D721Med (cell line): ENCODE results near the gene HNRNPL.

Experiments used
- DNase-seq: peaks from one replicate; pipeline ENCODE4 v3.0.0; 2011; ENCODE audit warnings: low spot score; ENCODE audit not compliant: insufficient read length
- FAIRE-seq: peaks from 2 replicates; lab custom pipeline; 2011; peaks lifted over from hg19 to GRCh38; lab: Jason Lieb, UNC
- CTCF ChIP-seq: IDR thresholded peaks from 2 replicates; pipeline ENCODE4 v1.5.1; 2012; ENCODE audit warnings: mild to moderate bottlenecking, control low read depth; ENCODE audit not compliant: insufficient read depth; ENCODE audit errors: missing control alignments

HNRNPL gene

GRCh38 chr19:38843175-38843758 is 6.5 kb downstream of the HNRNPL start:
- DNase-seq = no peak
- no peak for TF ChIP-seq CTCF
- no peak for FAIRE-seq

GRCh38 chr19:38842439-38843174 is 7.2 kb downstream of the HNRNPL start:
- TF ChIP-seq CTCF = no peak
- DNase-seq = no peak
- FAIRE-seq = no peak

- FAIRE-seq = no peak
- no peak for DNase-seq
- TF ChIP-seq CTCF = no peak
Observed at GRCh38 chr19:38841787-38842438, 7.9 kb downstream of the HNRNPL start.

GRCh38 chr19:38841180-38841766 is 8.5 kb downstream of the HNRNPL start:
- no peak for TF ChIP-seq CTCF
- FAIRE-seq (no peak), DNase-seq (no peak)

- no peak for DNase-seq
- TF ChIP-seq CTCF = no peak
- no peak for FAIRE-seq
Observed at GRCh38 chr19:38840583-38840968, 9.2 kb downstream of the HNRNPL start.

- DNase-seq (no peak), FAIRE-seq (no peak)
- TF ChIP-seq CTCF = no peak
Observed at GRCh38 chr19:38839816-38840582, 9.8 kb downstream of the HNRNPL start.
